Measurements from ENCODE around the gene AP3B1.

DNA sequence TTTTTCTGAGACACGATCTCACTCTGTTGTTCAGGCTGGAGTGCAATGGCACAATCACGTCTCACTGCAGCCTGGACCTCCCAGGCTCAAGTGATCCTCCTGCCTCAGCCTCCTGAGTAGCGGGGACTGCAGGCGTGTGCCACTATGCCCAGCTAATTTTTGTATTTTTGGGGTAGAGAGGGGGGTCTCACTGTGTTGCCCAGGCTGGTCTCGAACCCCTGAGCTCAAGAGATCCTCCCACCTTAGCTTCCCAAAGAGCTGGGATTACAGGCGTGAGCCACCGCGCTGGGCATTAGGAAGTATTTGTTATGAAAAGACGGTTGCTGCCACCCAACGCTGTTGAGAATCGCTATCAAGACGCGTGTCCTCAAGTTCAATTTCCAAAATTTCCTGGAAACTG, 337.4 kb downstream of the AP3B1 start:
- TF ChIP-seq EZH2 (IDR thresholded peaks at IDR 0.05; ENCODE audit: borderline replicate concordance, insufficient read depth, low read depth, low read length, poor library complexity, severe bottlenecking): no peak
- TF ChIP-seq, protein P1, sequence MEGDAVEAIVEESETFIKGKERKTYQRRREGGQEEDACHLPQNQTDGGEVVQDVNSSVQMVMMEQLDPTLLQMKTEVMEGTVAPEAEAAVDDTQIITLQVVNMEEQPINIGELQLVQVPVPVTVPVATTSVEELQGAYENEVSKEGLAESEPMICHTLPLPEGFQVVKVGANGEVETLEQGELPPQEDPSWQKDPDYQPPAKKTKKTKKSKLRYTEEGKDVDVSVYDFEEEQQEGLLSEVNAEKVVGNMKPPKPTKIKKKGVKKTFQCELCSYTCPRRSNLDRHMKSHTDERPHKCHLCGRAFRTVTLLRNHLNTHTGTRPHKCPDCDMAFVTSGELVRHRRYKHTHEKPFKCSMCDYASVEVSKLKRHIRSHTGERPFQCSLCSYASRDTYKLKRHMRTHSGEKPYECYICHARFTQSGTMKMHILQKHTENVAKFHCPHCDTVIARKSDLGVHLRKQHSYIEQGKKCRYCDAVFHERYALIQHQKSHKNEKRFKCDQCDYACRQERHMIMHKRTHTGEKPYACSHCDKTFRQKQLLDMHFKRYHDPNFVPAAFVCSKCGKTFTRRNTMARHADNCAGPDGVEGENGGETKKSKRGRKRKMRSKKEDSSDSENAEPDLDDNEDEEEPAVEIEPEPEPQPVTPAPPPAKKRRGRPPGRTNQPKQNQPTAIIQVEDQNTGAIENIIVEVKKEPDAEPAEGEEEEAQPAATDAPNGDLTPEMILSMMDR (IDR thresholded peaks at IDR 0.05): no peak
